Measurements from ENCODE around the gene TIAM2. TPM values are rescaled to one million over a fixed set of nuclear protein-coding genes. Genes with fewer than 3 reads are reported as not detected.

Gene TIAM2
- total and polyA plus RNA-seq, 9 of the 15 experiments (the other 6 are each of a cell fraction or from before 2014, with no cell fraction given), result 0.73 to 6.5 (median 4.3) TPM

DNA sequence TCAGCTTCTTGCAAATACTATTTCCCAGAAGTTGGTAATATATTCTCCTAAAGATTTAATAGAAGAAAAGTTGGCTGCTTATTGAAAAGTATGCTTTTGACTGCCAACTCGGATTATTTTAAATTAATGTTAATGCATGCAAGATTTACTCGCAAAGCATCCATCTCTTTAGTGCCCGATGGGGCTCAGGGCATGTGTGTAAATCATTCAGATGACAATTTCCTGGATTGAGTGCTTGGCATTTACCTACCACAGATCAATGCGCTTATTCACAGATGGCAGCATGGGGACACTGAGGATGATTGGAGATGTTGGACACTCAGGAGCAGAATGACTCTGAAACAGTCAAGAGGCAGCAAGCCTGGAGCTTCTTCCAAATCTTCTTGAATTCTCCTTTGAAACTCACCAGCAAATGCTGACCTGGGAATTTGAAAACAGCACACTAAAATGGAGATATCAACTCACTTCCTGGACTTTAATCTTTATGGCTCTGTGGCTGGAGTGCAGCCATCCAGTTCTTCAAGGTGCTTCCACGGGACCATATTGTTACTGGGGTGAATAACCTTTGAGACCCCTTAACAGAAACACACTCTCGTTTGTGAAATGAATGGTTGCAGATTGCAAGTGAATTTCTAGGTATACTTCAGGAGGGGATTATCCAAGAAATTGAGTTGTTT, 34.1 kb upstream of the TIAM2 start:
- Histone ChIP-seq H3K4me1 (replicated peaks in 1 of 2; ENCODE audit: control insufficient read depth in 2 of 2, insufficient read depth in 2 of 2, low read length in 2 of 2) (no peaks in the 10 kb centered on the region; a peak in 1 of 5 replicates), H3K9me3 (replicated peaks; ENCODE audit: control insufficient read depth, insufficient read depth, low read depth, low read length) (no peaks in the 10 kb centered on the region), H3K27me3 (ENCODE audit: control insufficient read depth in 2 of 2, insufficient read depth in 2 of 2, low read length in 2 of 2) (no peaks in the 10 kb centered on the region), H2AFZ (ENCODE audit: low read depth, low read length) (no peak overlapping the region), H3K4me2 (ENCODE audit: insufficient read depth, low read length) (no peak overlapping the region), H3K4me3 (no peak overlapping the region), H3K9ac (ENCODE audit: insufficient read depth in 1 of 2, low read depth in 2 of 2, low read length in 2 of 2) (no peak overlapping the region), H3K9me1 (ENCODE audit: control insufficient read depth, insufficient read depth, low read length) (no peaks in the 10 kb centered on the region), H3K79me2 (ENCODE audit: control insufficient read depth, insufficient read depth, low read length) (no peaks in the 10 kb centered on the region), H3K36me3 (ENCODE audit: control insufficient read depth, insufficient read depth, low read length) (no peaks in the 10 kb centered on the region), H4K20me1 (replicated peaks; ENCODE audit: control insufficient read depth, insufficient read depth, low read length) (no peaks in the 10 kb centered on the region), H3K27ac (ENCODE audit: extremely low read depth, low read depth, low read length) (no peak overlapping the region)
- FAIRE-seq, result no peak
- TF ChIP-seq SNIP1 (IDR thresholded peaks at IDR 0.05; ENCODE audit: low read depth) (no peak), SMARCC2 (IDR thresholded peaks at IDR 0.05; ENCODE audit: low read depth) (no peak), ZNF586 (CRISPR knock-in tag; conservative IDR thresholded peaks at IDR 0.05) (no peak), POLR2B (IDR thresholded peaks at IDR 0.05; ENCODE audit: low read depth, partially characterized antibody) (no peak), ZBTB7A (IDR thresholded peaks at IDR 0.05; ENCODE audit: borderline replicate concordance, control insufficient read depth, low read depth, low read length) (no peak), KDM5B (IDR thresholded peaks at IDR 0.05; ENCODE audit: insufficient replicate concordance, low read depth, low read length) (no peak), LARP7 (IDR thresholded peaks at IDR 0.05) (no peak), FOSL1 (tag; conservative IDR thresholded peaks at IDR 0.05) (no peak)
- 47% methylated on average over 6 of the region's 6 CpGs for WGBS (ENCODE audit: insufficient coverage, low coverage, missing lambda C conversion rate)
- BruUV-seq (replicated peaks), result no TSS peak
- no peak for DNase-seq (ENCODE audit: extremely low read depth in 1 of 4, low spot score in 3 of 4)
- ATAC-seq, result no peak
- in situ Hi-C loops (cut with MboI) (no loop called here), intact Hi-C loops (cut with micrococcal nuclease) (no loop called here)
- POLR2A ChIA-PET, result interaction anchor here (0.7 kb wide), 1 partner anchor 88 kb away, joined by 3 read pairs; no protein-coding TSS in a partner anchor
- CTCF ChIA-PET (ENCODE audit: low intra/inter-chr PET ratio), result no interaction called here

Measured in K562 (cell line).